ENCODE results near the gene MB.

The MB gene

DNA sequence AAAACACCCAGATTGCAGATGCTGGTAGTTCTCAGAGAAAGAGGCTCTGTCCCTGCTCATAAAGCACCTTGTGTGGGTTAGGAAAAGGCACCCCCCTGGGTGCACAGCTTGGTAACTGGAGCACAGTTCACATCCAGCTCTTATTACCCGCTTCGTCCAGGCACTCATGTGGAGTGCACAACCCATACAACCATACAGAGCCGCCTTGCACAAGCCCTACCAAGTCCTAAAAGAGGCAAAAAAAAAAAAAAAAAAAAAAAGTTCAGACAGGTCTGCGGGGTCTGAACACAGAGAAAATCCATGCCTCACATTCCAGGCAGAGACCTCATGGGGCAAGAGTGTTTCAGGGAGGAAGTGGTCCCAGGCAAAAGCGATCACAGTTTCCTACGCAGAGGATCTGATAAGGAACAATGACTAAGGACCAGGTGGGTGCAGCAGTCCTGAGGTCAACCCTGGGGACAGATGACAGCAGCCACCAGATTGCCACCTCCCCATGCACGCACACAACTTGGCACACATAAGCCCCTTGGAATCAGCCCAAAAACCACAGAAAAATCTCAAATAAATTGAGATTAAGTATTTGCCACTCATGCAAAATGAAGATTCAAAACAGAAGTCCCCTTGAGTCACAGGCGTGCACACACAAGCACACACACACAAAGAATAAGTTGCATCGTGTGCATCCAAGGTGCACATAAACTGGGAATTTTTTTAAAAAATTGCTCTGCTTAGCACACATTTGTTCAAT lies 12.3 kb downstream of the MB start:
- TF ChIP-seq, protein P1, sequence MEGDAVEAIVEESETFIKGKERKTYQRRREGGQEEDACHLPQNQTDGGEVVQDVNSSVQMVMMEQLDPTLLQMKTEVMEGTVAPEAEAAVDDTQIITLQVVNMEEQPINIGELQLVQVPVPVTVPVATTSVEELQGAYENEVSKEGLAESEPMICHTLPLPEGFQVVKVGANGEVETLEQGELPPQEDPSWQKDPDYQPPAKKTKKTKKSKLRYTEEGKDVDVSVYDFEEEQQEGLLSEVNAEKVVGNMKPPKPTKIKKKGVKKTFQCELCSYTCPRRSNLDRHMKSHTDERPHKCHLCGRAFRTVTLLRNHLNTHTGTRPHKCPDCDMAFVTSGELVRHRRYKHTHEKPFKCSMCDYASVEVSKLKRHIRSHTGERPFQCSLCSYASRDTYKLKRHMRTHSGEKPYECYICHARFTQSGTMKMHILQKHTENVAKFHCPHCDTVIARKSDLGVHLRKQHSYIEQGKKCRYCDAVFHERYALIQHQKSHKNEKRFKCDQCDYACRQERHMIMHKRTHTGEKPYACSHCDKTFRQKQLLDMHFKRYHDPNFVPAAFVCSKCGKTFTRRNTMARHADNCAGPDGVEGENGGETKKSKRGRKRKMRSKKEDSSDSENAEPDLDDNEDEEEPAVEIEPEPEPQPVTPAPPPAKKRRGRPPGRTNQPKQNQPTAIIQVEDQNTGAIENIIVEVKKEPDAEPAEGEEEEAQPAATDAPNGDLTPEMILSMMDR (IDR thresholded peaks at IDR 0.05; ENCODE audit: control insufficient read depth, extremely low read depth, insufficient read depth), result no peak

DNA sequence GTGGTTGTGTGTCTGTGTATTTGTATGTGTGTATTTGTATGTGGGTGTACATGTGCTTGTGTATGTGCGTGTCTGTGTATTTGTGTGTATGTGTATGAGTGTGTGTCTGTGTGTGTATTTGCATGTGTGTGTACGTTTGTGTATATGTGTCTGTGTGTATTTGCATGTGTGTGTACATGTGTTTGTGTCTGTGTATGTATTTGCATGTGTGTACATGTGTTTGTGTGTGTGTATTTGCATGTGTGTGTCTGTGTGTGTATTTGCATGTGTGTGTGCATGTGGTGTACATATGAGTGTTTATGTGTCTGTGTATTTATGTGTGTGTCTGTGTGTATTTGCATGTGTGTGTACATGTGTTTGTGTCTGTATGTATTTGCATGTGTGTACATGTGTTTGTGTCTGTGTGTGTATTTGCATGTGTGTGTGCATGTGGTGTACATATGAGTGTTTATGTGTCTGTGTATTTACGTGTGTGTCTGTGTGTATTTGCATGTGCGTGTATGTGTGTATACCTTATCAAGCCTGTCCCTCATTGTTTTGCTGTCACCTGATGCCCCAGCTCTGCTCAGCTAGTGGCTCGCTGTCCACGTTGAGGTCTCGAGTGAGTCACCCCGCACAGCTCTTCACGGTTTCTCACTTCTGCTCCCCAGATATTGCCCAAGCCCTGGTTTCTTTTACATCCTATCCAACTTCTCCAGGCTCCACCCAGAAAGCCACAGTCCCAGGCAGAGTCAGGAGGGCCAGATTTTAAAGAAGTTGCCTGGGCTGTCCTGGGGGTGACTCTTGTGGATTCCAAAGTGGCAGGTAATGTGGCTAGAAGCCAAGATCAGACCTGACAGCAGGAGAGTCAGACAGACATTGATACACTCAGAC lies 15.2 kb downstream of the MB start:
- H3K4me3 ChIP-seq (ENCODE audit: low read depth, low read length), result no peak overlapping the region
- TF ChIP-seq, protein P1 (IDR thresholded peaks at IDR 0.05; ENCODE audit: control insufficient read depth, extremely low read depth, insufficient read depth), result no peak
- DNase-seq (ENCODE audit: low read depth), result no peak

More for the DNA sequence above, 12.3 kb downstream of the MB start:
- no peak for DNase-seq (ENCODE audit: low read depth)
- H3K4me3 ChIP-seq (ENCODE audit: low read depth, low read length), result no peak overlapping the region

DNA sequence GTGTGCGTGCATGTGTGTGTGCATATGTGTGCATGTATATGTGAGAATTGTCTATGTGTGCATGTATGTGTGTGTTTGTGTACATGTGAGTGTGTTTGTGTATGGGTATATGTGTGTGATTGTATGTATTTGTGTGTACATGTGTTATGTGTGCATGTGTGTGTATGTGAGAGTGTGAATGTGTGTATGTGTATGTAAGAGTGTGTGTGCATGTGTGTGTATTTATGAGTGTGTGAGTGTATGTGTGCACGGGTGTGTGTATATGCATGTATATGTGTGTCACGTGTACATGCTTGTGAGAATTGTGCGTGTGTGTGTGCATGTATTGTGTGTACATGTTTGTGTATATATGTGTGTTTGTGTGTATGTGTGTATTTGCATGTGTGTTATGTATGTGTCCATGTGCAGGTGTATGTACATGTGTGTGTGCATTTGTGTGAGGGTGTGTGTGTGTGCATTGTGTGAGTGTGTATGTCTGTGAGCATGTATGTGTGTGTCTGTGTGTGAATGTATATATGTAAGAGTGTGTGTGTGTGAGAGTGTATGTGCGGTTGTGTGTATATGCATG lies 16.0 kb downstream of the MB start:
- no peak overlapping the region for H3K4me3 ChIP-seq (ENCODE audit: low read depth, low read length)
- no peak for DNase-seq (ENCODE audit: low read depth)
- TF ChIP-seq, protein P1 (IDR thresholded peaks at IDR 0.05; ENCODE audit: control insufficient read depth, extremely low read depth, insufficient read depth), result no peak

DNA sequence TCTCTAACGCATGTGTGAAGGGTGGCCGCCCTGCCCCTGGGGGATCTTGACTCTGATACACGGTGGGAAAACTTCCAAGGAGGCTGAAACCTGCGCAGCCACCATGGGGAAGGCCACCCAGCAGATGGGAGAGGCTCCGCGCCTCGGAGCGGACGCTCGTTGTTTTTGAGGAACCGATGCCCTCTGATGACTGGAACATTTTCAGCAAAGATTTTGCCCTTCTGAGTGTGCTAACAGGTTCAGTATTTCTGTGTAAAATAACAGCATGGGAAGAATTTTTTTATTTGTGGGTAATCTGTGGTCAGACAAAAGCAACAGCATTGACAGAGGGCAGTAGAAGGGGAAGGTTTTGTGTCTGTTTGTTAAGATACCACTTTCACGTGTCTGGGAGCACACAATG lies 16.7 kb downstream of the MB start:
- TF ChIP-seq, protein P1 (IDR thresholded peaks at IDR 0.05; ENCODE audit: control insufficient read depth, extremely low read depth, insufficient read depth), result no peak
- H3K4me3 ChIP-seq (ENCODE audit: low read depth, low read length), result no peak overlapping the region
- no peak for DNase-seq (ENCODE audit: low read depth)

DNA sequence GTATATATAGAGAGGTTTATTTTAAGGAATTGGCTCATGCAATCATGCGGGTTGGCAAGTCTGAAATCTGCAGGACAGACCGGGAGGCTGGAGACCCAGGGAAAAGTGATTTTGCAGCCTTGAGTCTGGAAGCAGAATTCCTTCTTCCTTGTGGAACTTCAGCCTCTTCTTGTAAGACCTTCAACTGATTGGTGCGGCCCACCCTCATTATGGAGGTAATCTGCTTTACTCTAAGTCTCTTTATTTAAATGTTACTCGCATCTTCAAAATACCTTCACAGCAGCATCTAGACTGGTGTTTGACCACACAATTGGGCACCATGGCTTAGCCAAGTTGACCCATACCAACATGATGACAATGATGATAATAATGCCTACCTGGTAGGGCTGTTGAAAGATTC lies 17.8 kb downstream of the MB start:
- no peak overlapping the region for H3K4me3 ChIP-seq (ENCODE audit: low read depth, low read length)
- DNase-seq (ENCODE audit: low read depth), result no peak
- TF ChIP-seq, protein P1 (IDR thresholded peaks at IDR 0.05; ENCODE audit: control insufficient read depth, extremely low read depth, insufficient read depth), result no peak

DNA sequence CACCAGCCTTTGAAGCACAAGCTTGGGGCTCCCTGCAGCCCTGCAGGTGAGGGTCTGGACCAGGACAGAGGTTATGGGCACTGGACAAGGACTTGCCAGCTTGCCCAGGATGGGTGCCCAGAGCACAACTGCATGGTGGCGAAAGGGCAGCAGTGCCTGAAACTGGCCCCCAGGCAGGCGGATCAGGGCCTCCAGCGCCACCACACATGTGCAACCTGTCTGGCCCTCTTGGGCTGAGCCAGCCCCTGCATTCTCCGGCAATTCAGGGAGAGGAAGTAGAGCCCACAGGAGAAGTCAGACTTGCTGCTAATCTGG lies 18.8 kb downstream of the MB start:
- DNase-seq (ENCODE audit: low read depth), result no peak
- TF ChIP-seq, protein P1 (IDR thresholded peaks at IDR 0.05; ENCODE audit: control insufficient read depth, extremely low read depth, insufficient read depth), result no peak
- H3K4me3 ChIP-seq (ENCODE audit: low read depth, low read length), result no peak overlapping the region
